Measurements from ENCODE around the gene NANS. TPM values are rescaled to one million over a fixed set of nuclear protein-coding genes. Genes with fewer than 3 reads are reported as not detected.

Gene NANS
- total and polyA plus RNA-seq, 2 of the 8 experiments (the other 6 are each of a cell fraction or from before 2014, with no cell fraction given) = 56.5 to 67.3 TPM

DNA sequence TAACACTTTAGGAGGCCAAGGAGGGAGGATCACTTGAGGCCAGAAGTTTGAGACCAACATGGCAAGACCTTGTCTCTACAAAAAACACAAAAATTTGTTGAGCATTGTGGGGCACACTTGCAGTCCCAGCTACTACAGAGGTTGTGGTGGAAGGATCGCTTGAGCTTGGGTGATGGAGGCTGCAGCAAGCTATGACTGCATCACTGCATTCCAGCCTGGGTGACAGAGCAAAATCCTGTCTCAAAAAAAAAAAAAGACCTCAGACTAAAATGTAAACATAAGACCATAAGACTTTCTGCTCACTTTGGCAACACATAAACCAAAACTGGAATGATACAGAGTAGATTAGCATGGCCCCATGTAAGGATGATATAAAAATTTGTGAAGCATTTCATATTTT, 24.6 kb upstream of the NANS start:
- H4K8ac ChIP-seq (ENCODE audit: extremely low read depth, insufficient read depth, low read length) = no peak overlapping the region
- WGBS, 2 experiments (ENCODE audit: extremely low coverage in 1 of 2, insufficient coverage in 1 of 2, insufficient read length in 1 of 2, insufficient replicate concordance in 2 of 2, low coverage in 1 of 2, low lambda C conversion rate in 2 of 2, missing lambda C conversion rate in 1 of 2) = 90% methylated on average over 1 of the region's 1 CpG; no CpG with 5 or more reads in 1 of the 2 experiments
- H3K27ac ChIP-seq (ENCODE audit: low read depth, low read length) = no peak overlapping the region
- no peak overlapping the region for H2AK5ac ChIP-seq (ENCODE audit: low read depth, low read length)
- DNase-seq (ENCODE audit: low read depth in 1 of 2, low spot score in 2 of 2) (no peak), FAIRE-seq (no peak)
- ChIA-PET POLR2A (ENCODE audit: partially characterized antibody) (interaction anchor here (0.6 kb wide), 2 partner anchors 26 to 636 kb away, joined by 3 read pairs; no protein-coding TSS in a partner anchor), CTCF (ENCODE audit: partially characterized antibody) (interaction anchor here (0.6 to 4.5 kb wide), 6 partner anchors 7 to 1501 kb away, joined by 3 to 27 read pairs (median 4); no protein-coding TSS in a partner anchor)
- H3K9me3 ChIP-seq (ENCODE audit: insufficient read depth in 2 of 2, low read depth in 1 of 2, low read length in 1 of 2) = no peaks in the 10 kb centered on the region
- H3K4me2 ChIP-seq (ENCODE audit: insufficient read depth in 1 of 2, low read depth in 2 of 2, low read length in 2 of 2) = no peak overlapping the region
- H3K4ac ChIP-seq (replicated peaks; ENCODE audit: insufficient read length, low read depth, low read length) = no peak overlapping the region
- no peak overlapping the region for H3K23ac ChIP-seq (ENCODE audit: insufficient read length)
- no peaks in the 10 kb centered on the region for H4K20me1 ChIP-seq (replicated peaks in 1 of 2; ENCODE audit: control insufficient read depth in 1 of 2, insufficient read depth in 2 of 2, low read length in 2 of 2)
- no peaks in the 10 kb centered on the region for H3K4me1 ChIP-seq (replicated peaks in 1 of 4; ENCODE audit: control insufficient read depth in 3 of 4, insufficient read depth in 4 of 4, low read length in 3 of 4)
- H3K23me2 ChIP-seq (ENCODE audit: low read depth, low read length) = no peaks in the 10 kb centered on the region
- no peak overlapping the region for H4K91ac ChIP-seq (replicated peaks; ENCODE audit: insufficient read length, low read length)
- no peak overlapping the region for H3K14ac ChIP-seq (ENCODE audit: insufficient read length)
- no peak overlapping the region for H3K4me3 ChIP-seq (ENCODE audit: extremely low read depth in 1 of 4, insufficient read depth in 2 of 4, low read depth in 3 of 4, low read length in 4 of 4)
- no peak overlapping the region for H2AFZ ChIP-seq (ENCODE audit: low read length)
- no peak overlapping the region for H3K18ac ChIP-seq (ENCODE audit: extremely low read depth, low read length)
- H2BK15ac ChIP-seq (ENCODE audit: low read length) = no peak overlapping the region
- H2BK12ac ChIP-seq (ENCODE audit: low read depth, low read length) = no peak overlapping the region
- TF ChIP-seq CTBP2 (IDR thresholded peaks at IDR 0.05; ENCODE audit: borderline replicate concordance, insufficient read depth, insufficient read length, low read length) = no peak
- no peak for TF ChIP-seq KDM4A (IDR thresholded peaks at IDR 0.05; ENCODE audit: low read depth, low read length, severe bottlenecking)
- TF ChIP-seq RAD21 (IDR thresholded peaks at IDR 0.05 in 1 of 2, conservative IDR thresholded peaks at IDR 0.05 in 1 of 2; ENCODE audit: low read depth in 2 of 2, low read length in 2 of 2) = no peak
- TF ChIP-seq RBBP5 (IDR thresholded peaks at IDR 0.05; ENCODE audit: borderline replicate concordance, low read depth, low read length) = no peak
- TF ChIP-seq NANOG (IDR thresholded peaks at IDR 0.05; ENCODE audit: insufficient read depth, low read depth, low read length, poor library complexity, severe bottlenecking) = no peak
- no peak for TF ChIP-seq CEBPB (IDR thresholded peaks at IDR 0.05; ENCODE audit: low read depth, low read length)
- TF ChIP-seq TAF7 (optimal IDR thresholded peaks at IDR 0.05; ENCODE audit: borderline replicate concordance, low read depth, low read length) = no peak
- TF ChIP-seq TCF12 (IDR thresholded peaks at IDR 0.05; ENCODE audit: low read depth, low read length) = no peak
- no peak for TF ChIP-seq KDM5A (IDR thresholded peaks at IDR 0.05; ENCODE audit: low read length)
- no peak for TF ChIP-seq NRF1 (IDR thresholded peaks at IDR 0.05; ENCODE audit: low read depth, low read length)
- TF ChIP-seq SP1 (IDR thresholded peaks at IDR 0.05; ENCODE audit: low read depth, low read length) = no peak
- TF ChIP-seq SIRT6 (IDR thresholded peaks at IDR 0.05; ENCODE audit: low read length) = no peak
- TF ChIP-seq RXRA (IDR thresholded peaks at IDR 0.05; ENCODE audit: insufficient read depth, low read depth, low read length) = no peak
- no peak for TF ChIP-seq CREB1 (IDR thresholded peaks at IDR 0.05)
- H2BK5ac ChIP-seq (ENCODE audit: low read depth, low read length) = no peak overlapping the region
- no peaks in the 10 kb centered on the region for H3K79me1 ChIP-seq (ENCODE audit: low read depth, low read length)
- H3K79me2 ChIP-seq (ENCODE audit: control insufficient read depth in 1 of 2, insufficient read depth in 2 of 2, low read length in 2 of 2) = no peaks in the 10 kb centered on the region
- no peak overlapping the region for H2BK120ac ChIP-seq (replicated peaks; ENCODE audit: low read depth, low read length)
- H2BK20ac ChIP-seq (ENCODE audit: low read length) = no peak overlapping the region
- no peak overlapping the region for H4K5ac ChIP-seq (ENCODE audit: insufficient read length, low read depth, low read length)
- H3K36me3 ChIP-seq (ENCODE audit: control insufficient read depth in 2 of 4, insufficient read depth in 4 of 4, low read length in 3 of 4) = no peaks in the 10 kb centered on the region
- no peak overlapping the region for H3K9ac ChIP-seq (replicated peaks in 1 of 4; ENCODE audit: extremely low read depth in 1 of 4, low read depth in 3 of 4, low read length in 3 of 4)
- no peak overlapping the region for H3K56ac ChIP-seq (replicated peaks; ENCODE audit: insufficient read length, low read depth, low read length)
- peaks cover 0 to 3% (median 0%) of the 10 kb centered on the region in 4 experiments; a peak in 2 of 7 replicates for H3K27me3 ChIP-seq (replicated peaks in 1 of 4; ENCODE audit: control insufficient read depth in 3 of 4, extremely low read depth in 1 of 4, insufficient read depth in 3 of 4, low read length in 3 of 4)
